Stimulated activated CD4-positive, alpha-beta T cell treated with anti-CD3 and anti-CD28 coated beads, Interleukin-2, amount 100 ng/mL, for 48 hours (primary cell): Measurements from ENCODE around the gene HCN2.

Source experiments
- DNase-seq, 2 donors: peaks; one replicate each; pipeline ENCODE4 v3.0.0-alpha.2; 2020

The HCN2 gene

DNA sequence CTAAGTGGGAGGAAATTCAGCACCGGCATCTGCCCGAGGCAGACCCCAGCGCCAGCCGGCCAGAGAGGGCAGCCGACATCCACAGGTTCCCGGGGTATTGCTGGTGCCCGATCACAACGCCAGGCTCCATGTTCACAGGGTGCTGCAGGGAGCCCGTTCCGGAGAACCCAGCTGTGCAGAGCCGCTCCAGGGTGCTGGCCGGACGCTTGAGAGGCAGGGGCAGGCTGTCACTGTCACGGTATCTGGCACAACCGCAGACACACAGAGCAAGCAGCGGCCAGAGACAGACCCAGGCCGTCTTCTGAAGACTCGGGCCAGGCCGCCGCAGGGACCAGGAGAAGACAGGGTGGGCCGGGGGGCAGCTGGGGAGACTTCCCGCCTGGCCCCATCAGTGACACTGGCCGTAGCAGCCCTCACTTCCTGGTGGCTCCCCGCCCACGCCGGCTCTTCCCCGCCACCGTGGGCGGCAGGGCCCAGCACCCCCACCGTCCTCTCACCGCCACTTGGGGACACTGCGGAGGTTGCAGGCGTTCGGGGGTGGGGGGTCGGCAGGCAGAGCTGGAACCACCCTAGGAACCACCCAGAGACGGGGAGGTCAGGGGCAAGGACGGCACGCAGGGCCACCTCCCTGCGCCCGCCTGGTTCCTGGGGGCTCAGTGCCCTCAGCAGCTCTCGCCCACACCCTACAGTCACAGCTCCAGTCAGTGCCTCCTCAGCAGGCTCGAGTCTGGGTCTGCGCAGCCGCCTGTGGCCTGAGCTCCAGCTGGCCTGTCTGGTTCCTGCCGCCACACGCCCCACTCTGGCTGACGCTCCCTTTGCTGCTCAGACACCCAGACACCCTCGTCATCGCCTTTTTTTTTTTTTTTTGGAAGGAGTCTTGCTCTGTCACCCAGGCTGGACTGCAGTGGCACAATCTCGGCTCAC lies 69.5 kb downstream of the HCN2 start:
- no peak for DNase-seq

DNA sequence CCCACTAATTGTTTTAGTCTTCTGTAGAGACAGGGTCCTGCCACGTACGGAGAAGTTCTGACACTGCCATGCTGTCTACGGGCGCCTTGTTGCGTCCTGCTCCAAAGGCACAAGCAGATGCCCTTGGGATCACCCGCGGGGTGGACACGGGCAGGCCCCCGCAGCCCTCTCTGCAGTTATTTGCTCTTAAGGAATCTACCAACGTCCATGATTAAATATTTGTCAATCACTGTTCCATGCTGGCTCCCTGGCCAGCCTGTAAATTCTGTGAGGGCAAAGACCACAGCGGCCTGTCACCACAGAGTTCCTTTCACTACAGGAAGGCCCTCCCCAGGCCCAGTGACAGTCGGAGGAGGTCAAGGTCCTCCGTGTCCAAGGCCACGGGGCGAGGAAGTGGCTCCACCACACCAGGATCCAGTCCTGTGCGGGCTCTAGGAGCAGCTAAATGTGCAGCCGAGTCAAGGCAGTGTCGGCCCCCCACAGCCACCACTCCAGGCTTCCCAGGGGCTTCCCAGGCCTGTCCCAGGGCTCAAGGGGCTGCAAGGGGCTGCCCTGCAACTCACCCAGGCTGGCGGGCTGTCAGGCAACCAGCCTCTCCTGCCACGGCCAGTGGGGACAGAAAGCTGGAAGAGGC lies 71.2 kb downstream of the HCN2 start:
- no peak for DNase-seq

DNA sequence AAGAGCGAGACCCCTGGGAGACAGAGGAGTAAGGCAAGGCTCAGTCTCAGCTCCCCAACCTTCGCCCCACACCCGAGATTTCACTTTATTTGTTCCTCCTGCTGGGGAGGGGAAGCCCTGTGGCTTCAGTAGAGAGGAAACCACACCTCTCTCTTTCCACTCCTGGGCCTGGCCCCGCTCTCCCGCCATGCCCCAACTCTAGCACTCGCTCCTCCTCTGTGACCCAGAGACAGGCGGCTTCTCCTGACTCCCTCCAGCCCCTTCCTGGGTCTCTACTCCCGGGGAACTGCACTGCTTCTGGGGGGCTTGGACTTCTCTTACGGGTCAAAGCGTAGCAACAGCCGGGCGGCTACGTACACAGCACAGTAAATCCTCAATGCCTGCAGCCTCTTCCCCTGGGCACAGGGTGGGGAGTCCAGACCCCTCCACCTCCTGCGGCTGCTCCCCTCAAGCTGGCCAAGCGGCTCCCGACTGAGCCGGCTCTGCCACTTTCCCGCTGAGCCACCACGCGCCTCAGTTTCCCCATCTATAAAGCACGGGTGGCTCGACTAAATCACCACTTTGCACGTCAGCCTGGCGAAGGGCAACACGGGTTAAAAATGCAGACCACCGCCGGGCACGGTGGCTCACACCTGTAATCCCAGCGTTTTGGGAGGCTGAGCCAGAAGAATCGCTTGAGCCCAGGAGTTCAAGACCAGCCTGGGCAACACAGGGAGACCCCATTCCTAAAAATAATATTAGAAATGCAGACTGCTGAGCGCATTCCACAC lies 71.9 kb downstream of the HCN2 start:
- DNase-seq, result peak; percentile 50

DNA sequence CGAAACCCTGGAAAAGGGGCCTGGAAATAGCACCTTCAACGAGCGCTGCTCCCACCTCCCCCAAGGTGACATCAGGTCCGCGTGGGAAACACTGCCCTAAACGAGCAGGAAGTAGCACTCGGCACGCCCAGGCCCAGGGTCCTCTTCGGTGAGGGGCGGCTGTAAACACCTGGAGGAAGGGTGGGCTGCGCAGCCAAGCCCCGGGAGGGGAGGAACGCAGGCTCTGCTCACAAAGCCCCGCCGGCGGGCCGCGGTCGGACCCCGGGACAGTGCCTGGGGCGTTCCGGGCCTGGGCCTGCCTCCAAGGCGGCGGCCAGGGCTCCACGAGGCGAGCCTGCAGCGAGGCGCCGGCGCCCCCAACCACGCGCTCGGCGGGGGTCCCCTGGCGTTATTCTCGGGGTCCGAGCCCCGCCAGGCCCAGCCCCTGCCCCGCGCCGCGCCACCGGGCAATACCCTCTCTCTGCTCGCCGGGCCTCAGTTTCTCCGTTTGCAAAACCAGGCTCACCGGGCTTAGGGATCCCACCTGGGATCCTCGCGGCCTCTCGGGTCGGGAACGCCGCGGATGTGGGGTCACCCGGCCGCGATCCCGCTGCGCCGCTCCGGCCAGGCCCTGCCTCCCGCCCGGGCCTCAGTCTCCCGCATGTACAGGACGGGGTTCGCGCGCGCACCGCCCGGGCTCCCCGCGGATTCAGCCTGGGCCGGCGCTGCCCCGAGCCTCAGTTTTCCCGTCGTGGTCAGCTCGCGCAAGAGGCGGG lies 72.7 kb downstream of the HCN2 start:
- peak; percentile 43 to 63 for DNase-seq

DNA sequence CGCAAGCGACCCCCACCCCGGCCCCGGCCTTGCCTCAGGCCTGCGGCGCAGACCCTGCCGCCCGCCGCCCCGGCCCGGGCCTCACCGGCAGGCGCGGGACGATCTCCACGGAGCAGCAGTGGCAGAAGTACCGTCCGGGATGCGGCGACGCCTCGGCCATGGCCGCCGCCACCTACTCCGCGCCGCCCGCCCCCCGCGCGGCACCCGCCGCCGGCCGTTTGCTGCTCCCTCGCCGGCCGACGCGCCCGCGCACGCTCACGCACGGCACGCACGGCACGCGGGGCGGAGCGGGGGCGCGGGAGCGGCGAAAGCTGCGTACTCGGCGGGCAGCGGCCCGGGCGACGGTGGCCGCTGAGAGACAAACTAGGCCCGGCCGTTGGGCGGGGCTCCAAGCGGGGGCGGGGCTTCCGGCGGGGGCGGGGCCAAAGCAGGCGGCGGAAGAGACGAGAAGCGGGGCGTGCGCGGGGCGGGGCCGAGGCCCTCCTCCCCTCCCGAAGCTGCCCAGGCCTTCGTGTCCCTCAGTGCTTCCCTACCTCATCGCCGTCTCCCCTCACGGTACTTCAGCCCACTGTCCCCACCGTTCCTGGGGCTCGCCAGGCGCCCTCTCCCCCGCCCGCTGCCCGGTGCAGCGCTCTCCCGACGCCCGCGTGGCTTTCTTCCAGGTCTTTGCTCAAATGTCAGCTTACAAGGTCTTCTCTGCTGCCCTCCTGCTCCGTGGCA lies 73.4 kb downstream of the HCN2 start, which contains the start of gene RNF126:
TSS of gene RNF126 (minus strand) at position 253 of the 720 bp plus-strand sequence. CDS start at position 160, 93 bp downstream.
- peak; percentile 97 to 98 for DNase-seq

DNA sequence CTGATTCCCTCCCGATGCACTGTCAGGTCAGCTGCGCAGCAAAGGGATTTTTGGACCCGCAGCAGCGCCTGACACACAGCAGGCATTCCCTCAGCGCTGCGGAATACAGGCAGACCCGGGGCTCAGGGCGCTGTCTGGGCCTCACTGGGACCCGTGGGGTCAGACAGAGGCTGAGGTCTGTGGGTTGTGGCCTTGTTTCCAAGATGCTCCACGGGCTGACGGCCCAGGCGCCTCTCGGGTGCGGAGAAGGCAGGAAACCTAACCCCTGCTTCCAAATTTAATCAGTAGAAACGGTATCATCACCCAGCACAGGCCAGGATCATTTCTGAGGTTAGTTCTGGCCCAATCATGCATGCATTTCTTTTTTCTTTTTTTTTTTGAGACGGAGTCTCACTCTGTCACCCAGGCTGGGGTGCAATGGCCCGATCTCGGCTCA lies 74.0 kb downstream of the HCN2 start:
- no peak for DNase-seq

DNA sequence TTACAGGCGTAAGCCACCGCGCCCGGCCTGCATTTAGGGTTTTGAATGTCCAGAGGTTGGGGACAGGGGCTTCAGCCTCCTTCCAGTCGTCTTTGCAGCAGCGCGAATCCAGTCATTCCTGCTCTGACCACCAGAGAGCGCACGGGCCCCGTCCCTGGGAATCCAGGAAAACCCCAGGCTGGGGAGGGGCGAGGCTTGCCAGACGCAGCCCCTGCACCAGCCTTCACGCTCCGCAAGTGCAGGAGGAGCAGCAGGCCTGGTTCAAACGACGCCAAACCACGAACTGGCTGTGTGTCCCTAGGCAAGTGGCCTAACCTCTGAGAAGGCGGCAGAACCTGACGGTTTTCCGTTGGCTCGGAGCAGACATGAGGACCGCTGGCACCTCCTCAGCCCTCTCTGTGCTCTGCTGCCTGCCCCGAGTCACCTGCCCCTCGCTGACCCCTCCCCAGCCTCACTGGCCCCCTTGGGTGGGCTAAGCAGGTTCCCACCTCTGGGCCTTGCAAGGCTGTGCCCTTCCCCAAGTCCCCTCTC lies 75.3 kb downstream of the HCN2 start:
- DNase-seq, result peak; percentile 81 to 83
